ENCODE results near the gene NRG3.

DNA sequence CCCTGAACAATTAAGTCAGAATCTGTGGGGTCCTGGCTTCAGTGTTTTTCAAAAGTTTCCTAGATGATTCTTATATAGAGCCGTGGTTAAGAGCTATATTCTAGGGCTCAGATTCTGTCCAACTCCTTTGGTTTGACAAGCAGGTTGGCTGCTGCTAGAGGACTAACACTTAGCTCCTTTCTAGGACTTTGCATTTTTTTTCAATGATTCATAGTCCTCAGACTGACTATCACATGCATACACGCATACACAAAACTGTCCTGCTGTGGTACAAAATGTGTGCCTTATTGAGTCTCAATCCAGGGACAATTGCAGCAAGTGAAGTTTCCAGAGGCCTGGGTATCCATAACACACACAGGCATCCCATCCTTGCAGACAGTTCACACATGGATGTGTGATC, 392.0 kb downstream of the NRG3 start:
- no peak for TF ChIP-seq EZH2 (IDR thresholded peaks at IDR 0.05; ENCODE audit: borderline replicate concordance, insufficient read depth, low read depth, low read length, poor library complexity, severe bottlenecking)
- TF ChIP-seq, protein P1, sequence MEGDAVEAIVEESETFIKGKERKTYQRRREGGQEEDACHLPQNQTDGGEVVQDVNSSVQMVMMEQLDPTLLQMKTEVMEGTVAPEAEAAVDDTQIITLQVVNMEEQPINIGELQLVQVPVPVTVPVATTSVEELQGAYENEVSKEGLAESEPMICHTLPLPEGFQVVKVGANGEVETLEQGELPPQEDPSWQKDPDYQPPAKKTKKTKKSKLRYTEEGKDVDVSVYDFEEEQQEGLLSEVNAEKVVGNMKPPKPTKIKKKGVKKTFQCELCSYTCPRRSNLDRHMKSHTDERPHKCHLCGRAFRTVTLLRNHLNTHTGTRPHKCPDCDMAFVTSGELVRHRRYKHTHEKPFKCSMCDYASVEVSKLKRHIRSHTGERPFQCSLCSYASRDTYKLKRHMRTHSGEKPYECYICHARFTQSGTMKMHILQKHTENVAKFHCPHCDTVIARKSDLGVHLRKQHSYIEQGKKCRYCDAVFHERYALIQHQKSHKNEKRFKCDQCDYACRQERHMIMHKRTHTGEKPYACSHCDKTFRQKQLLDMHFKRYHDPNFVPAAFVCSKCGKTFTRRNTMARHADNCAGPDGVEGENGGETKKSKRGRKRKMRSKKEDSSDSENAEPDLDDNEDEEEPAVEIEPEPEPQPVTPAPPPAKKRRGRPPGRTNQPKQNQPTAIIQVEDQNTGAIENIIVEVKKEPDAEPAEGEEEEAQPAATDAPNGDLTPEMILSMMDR (IDR thresholded peaks at IDR 0.05), result no peak
